ENCODE results near the gene MRPL14.

MRPL14 gene

DNA sequence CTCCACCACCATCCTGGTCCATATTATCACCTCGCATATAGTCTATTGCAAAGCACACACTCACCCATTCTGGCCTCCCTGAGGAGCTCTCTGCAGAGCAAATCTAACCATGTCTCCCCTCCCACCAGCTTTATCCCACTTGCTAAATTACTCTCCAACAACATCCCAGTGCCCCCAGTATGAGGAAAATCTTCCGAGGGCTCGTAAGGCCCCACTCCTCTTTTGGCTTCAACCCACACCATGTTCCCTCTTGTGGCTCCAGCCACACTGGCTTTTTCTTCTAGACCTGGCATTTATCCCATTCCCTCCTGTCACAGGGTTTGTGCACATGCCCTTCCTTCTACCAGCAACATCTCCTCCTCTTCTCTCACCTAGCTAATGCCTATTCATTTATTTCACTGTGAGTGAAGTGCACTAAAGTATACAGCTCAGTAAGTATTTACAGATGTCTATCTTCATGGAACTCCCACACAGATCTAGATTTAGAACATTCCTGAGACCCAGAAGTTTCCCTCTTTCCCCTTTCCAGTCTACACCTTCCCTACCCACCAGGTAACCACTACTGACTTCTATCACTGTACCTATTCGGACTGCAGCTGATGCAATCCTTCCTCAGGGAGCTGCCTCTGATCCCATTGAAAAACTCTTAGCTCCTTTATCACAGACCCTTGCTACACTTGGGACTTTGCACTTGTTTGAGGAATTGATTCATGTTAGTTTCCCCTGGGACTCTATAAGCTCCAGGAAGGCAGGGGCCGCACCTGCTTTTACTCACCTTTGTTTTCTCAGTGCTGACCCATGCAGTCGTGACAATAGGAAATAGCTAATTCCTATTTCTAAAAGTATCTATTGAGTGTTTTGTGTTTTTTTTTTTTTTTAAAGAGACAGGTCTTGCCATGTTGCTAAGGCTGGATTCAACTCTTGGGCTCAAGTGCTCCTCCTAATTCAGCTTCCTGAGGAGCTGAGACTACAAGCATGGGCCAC is 15.5 kb downstream of the MRPL14 start:
- ChIA-PET POLR2A (ENCODE audit: low non-redundant PET) (no interaction called here), CTCF (interaction anchor here (0.6 to 1.5 kb wide), 7 partner anchors 9 to 342 kb away, joined by 3 to 4 read pairs (median 3); no protein-coding TSS in a partner anchor)
- DNase-seq (ENCODE audit: low spot score), result no peak
- no peak overlapping the region for H3K27ac ChIP-seq
- TF ChIP-seq, protein P1, sequence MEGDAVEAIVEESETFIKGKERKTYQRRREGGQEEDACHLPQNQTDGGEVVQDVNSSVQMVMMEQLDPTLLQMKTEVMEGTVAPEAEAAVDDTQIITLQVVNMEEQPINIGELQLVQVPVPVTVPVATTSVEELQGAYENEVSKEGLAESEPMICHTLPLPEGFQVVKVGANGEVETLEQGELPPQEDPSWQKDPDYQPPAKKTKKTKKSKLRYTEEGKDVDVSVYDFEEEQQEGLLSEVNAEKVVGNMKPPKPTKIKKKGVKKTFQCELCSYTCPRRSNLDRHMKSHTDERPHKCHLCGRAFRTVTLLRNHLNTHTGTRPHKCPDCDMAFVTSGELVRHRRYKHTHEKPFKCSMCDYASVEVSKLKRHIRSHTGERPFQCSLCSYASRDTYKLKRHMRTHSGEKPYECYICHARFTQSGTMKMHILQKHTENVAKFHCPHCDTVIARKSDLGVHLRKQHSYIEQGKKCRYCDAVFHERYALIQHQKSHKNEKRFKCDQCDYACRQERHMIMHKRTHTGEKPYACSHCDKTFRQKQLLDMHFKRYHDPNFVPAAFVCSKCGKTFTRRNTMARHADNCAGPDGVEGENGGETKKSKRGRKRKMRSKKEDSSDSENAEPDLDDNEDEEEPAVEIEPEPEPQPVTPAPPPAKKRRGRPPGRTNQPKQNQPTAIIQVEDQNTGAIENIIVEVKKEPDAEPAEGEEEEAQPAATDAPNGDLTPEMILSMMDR (conservative IDR thresholded peaks at IDR 0.05; ENCODE audit: low read depth), result no peak

DNA sequence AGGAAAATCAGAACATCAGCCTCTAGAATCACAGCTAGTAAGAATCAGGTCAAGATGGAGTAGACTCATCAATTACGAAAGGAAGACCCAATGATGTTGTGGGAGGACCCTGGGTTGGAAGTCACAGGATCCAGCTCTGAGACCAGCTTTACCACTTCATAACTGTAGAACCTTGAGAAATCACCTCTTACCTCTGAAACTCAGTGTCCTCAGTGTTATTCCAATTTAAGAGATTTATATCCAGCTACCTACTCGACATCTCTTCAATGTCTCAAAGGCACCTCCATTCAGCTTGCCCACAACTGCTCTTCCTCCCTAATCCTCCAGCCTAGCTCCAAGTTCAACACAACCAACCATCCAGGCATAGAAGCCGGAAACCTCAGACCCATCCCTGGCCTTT is 16.3 kb downstream of the MRPL14 start:
- POLR2A ChIA-PET (ENCODE audit: low non-redundant PET), result no interaction called here
- DNase-seq (ENCODE audit: low spot score), result no peak
- TF ChIP-seq, protein P1 (conservative IDR thresholded peaks at IDR 0.05; ENCODE audit: low read depth), result no peak
- no peak overlapping the region for H3K27ac ChIP-seq
- CTCF ChIA-PET, result interaction anchor here (0.7 to 1.5 kb wide), 4 partner anchors 8 to 40 kb away, joined by 3 to 4 read pairs (median 3); no protein-coding TSS in a partner anchor

DNA sequence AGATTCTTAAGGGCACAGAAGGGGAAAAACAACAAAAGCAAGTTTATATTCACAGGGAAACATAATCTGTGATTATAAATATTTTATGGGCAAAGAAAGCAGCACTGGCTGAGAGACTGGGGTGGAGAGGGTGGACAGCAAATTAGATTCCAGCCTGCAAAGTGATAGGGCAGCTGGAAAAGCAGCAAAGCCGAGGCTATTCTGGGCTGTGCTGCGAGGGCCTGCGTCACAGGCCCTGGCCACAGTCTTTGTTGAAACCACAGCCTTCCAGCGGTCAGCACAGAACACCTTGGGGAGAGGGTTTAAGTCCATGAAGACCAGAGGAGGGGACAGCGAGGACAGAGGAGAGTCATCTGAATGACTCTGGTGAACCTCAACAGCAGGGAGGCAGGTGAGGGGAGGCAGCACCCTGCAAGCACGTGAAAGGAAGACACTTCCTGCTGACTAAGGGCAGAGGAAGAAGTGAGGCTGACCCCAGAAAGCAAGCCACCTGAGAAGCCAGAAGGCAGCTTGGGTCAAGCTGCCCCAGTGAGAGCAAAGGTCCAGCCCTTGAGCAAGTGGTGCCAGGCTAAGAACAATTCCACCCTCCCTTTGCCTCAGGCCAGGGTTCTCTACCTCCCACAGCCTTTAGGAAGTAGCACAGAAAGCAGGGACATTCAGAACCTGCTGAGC is 17.1 kb downstream of the MRPL14 start:
- ChIA-PET CTCF (no interaction called here), POLR2A (ENCODE audit: low non-redundant PET) (interaction anchor here (0.6 kb wide), 1 partner anchor 33 kb away, joined by 3 read pairs; no protein-coding TSS in a partner anchor)

DNA sequence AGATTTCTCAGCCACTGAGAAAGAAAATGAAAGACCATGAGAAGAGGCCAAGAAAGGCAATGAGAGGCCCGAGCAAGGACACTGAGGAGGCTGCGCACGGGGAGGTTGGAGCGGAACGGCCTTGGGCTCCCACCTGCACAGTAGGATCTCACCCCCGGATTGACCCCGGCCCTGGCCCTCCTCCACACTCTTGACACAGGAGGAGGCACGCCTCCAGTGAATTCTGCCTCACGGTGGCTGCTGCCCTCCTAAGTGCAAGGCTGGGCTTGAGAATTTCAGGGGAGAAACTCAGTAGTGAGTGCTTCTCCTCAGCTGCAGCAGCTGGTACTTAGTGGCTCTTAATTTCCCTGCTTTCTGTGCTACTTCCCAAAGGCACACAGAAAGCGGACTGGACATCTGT is 18.0 kb downstream of the MRPL14 start:
- no peak for DNase-seq (ENCODE audit: low spot score)
- POLR2A ChIA-PET (ENCODE audit: low non-redundant PET), result no interaction called here
- CTCF ChIA-PET, result interaction anchor here (1.0 kb wide), 1 partner anchor 9 kb away, joined by 3 read pairs; no protein-coding TSS in a partner anchor
- peak overlapping the region; percentile 32; the same call in 1 of the 2 replicates for H3K27ac ChIP-seq
- TF ChIP-seq, protein P1 (conservative IDR thresholded peaks at IDR 0.05; ENCODE audit: low read depth), result no peak

More for the DNA sequence above, 17.1 kb downstream of the MRPL14 start:
- TF ChIP-seq, protein P1 (conservative IDR thresholded peaks at IDR 0.05; ENCODE audit: low read depth), result no peak
- H3K27ac ChIP-seq, result peak overlapping the region; percentile 32
- no peak for DNase-seq (ENCODE audit: low spot score)

DNA sequence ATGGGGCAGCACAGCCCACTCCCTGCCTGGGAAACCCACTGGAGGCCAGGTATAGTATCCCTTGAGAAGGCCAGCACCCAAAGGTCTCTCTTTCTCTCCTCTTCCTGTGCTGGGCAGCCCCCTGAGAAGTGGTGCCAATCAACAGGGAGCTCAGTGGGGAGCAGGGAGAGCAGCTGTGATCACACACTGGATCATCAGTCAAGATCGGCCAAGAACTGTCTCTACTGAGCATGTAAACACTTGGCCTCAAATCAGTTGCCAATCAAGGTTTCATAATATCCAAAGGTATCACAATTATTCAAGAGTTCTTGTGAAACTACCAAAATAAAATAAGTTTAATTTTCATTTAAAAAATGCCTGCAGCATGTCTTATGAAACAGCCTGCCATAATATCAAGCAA is 18.8 kb downstream of the MRPL14 start:
- no peak for DNase-seq (ENCODE audit: low spot score)
- ChIA-PET POLR2A (ENCODE audit: low non-redundant PET) (no interaction called here), CTCF (interaction anchor here (1.0 kb wide), 1 partner anchor 9 kb away, joined by 3 read pairs; no protein-coding TSS in a partner anchor)
- peak overlapping the region; percentile 26; the same call in 1 of the 2 replicates for H3K27ac ChIP-seq
- TF ChIP-seq, protein P1 (conservative IDR thresholded peaks at IDR 0.05; ENCODE audit: low read depth), result no peak

DNA sequence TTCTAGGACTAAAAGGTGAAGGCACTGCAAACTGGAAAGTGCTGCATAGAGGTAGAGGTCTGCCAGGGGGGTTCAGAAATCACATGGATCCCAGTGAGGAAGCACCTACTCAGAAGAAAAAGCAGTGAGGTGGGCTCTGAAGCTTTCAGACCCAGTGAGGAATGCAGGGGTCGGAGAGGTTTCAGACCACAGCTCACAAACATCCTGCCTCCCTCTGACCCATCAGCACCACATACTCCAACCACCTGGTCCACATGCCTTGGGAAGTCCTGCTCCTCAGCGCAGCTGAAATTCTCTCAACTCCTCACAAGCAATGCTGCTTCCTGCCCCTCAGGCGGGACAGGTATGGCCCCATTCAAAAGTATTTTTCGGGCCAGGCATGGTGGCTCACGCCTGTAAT is 20.2 kb downstream of the MRPL14 start:
- H3K27ac ChIP-seq, result no peak overlapping the region
- ChIA-PET POLR2A (ENCODE audit: low non-redundant PET) (interaction anchor here (0.6 kb wide), 1 partner anchor 54 kb away, joined by 4 read pairs; no protein-coding TSS in a partner anchor), CTCF (no interaction called here)
- no peak for DNase-seq (ENCODE audit: low spot score)
- TF ChIP-seq, protein P1 (conservative IDR thresholded peaks at IDR 0.05; ENCODE audit: low read depth), result no peak

All from RWPE1 (cell line).